Fibroblast of mammary gland (primary cell): ENCODE results near the gene DNAH11.

Source experiments
- DNase-seq: peaks from one replicate; pipeline ENCODE4 v3.0.0-alpha.2; 2010; ENCODE audit warnings: low read depth
- H3K4me3 ChIP-seq: 2 replicates; pipeline ENCODE4 v1.5.1; 2011; ENCODE audit warnings: low read depth, mild to moderate bottlenecking, low read length, moderate library complexity; ENCODE audit not compliant: control insufficient read depth
- CTCF ChIP-seq: conservative IDR thresholded peaks from 2 replicates; pipeline ENCODE4 v1.5.1; 2011; ENCODE audit warnings: low read depth, low read length, inconsistent platforms; ENCODE audit not compliant: control insufficient read depth, insufficient read depth

The DNAH11 gene

GRCh38 chr7:21912305-21912704, 369.5 kb downstream of the DNAH11 start:
- TF ChIP-seq CTCF, result no peak
- no peak overlapping the region for H3K4me3 ChIP-seq
- peak; percentile 78 for DNase-seq

GRCh38 chr7:21912931-21913780, 370.3 kb downstream of the DNAH11 start:
- no peak overlapping the region for H3K4me3 ChIP-seq
- TF ChIP-seq CTCF, result no peak
- no peak for DNase-seq

GRCh38 chr7:21914671-21915070, 371.8 kb downstream of the DNAH11 start:
- no peak for TF ChIP-seq CTCF

GRCh38 chr7:21915140-21915539, 372.3 kb downstream of the DNAH11 start:
- DNase-seq, result no peak
- H3K4me3 ChIP-seq, result no peak overlapping the region
- TF ChIP-seq CTCF, result no peak

More at GRCh38 chr7:21914671-21915070, 371.8 kb downstream of the DNAH11 start:
- DNase-seq, result no peak
- no peak overlapping the region for H3K4me3 ChIP-seq

- no peak overlapping the region for H3K4me3 ChIP-seq
- no peak for DNase-seq
- no peak for TF ChIP-seq CTCF
Measured at GRCh38 chr7:21916176-21916575, 373.3 kb downstream of the DNAH11 start.

- peak; percentile 14 for DNase-seq
- H3K4me3 ChIP-seq, result no peak overlapping the region
- no peak for TF ChIP-seq CTCF
Measured at GRCh38 chr7:21916629-21917028, 373.8 kb downstream of the DNAH11 start.
